H1 (cell line): ENCODE data around the gene LOXHD1. TPM values are rescaled to one million over a fixed set of nuclear protein-coding genes. Genes with fewer than 3 reads are reported as not detected.

Source experiments
- CHD7 ChIP-seq: fragments of 300-600 bp; sonication (generic); IDR thresholded peaks from 2 replicates; pipeline ENCODE4 v1.7.1; 2012; ENCODE audit warnings: low read length, moderate library complexity, mild to moderate bottlenecking, inconsistent platforms; ENCODE audit not compliant: insufficient replicate concordance
- EP300 ChIP-seq, 2 experiments: IDR thresholded peaks; 1 replicate in 1 of 2; 2 replicates in 1 of 2; pipeline ENCODE4 v1.6.1; 2011 to 2012; ENCODE audit warnings: low read depth in 2 of 2, low read length in 2 of 2, mild to moderate bottlenecking in 2 of 2, borderline replicate concordance in 1 of 2, inconsistent platforms in 1 of 2, moderate library complexity in 1 of 2
- POLR2A ChIP-seq, 2 experiments: IDR thresholded peaks; 1 replicate in 1 of 2; 2 replicates in 1 of 2; pipeline ENCODE4 v1.6.1; 2011; ENCODE audit warnings: low read depth in 2 of 2, low read length in 2 of 2, mild to moderate bottlenecking in 2 of 2; ENCODE audit errors: control extremely low read depth in 1 of 2
- POLR2AphosphoS5 ChIP-seq: IDR thresholded peaks from 2 replicates; pipeline ENCODE4 v1.6.1; 2011; ENCODE audit warnings: low read depth, low read length
- SAP30 ChIP-seq: fragments of 300-600 bp; sonication (generic); IDR thresholded peaks from 2 replicates; pipeline ENCODE4 v1.7.1; 2012; ENCODE audit warnings: low read length, moderate library complexity, mild to moderate bottlenecking, inconsistent platforms; ENCODE audit not compliant: insufficient read depth, insufficient replicate concordance
- SIN3A ChIP-seq, 2 experiments: IDR thresholded peaks in 1 of 2; conservative IDR thresholded peaks in 1 of 2; 2 replicates each; pipeline ENCODE4 v1.6.1; 2011 to 2012; ENCODE audit warnings: low read length in 2 of 2, improper control_type of control experiment in 1 of 2, low read depth in 1 of 2, mild to moderate bottlenecking in 1 of 2
- SP2 ChIP-seq: IDR thresholded peaks from 2 replicates; pipeline ENCODE4 v1.6.1; 2012; ENCODE audit warnings: mild to moderate bottlenecking, low read length, inconsistent platforms
- SUZ12 ChIP-seq: fragments of 200-600 bp; sonication (generic); IDR thresholded peaks from 2 replicates; pipeline ENCODE4 v1.6.1; 2012; ENCODE audit warnings: mild to moderate bottlenecking, inconsistent platforms, low read length, moderate library complexity, mixed read lengths
- TCF12 ChIP-seq: IDR thresholded peaks from 2 replicates; pipeline ENCODE4 v1.6.1; 2011; ENCODE audit warnings: low read depth, mild to moderate bottlenecking, low read length
- YY1 ChIP-seq: IDR thresholded peaks from 2 replicates; pipeline ENCODE4 v1.6.1; 2011; ENCODE audit warnings: low read depth, mild to moderate bottlenecking, low read length
- polyA plus RNA-seq, 7 experiments: library from polyadenylated mRNA; depleted of rRNA in 3 of 7; stranded (reverse) in 5 of 7; unstranded in 2 of 7; fragments of >200 nt in 5 of 7; fragments of 200-250 nt in 2 of 7; gene quantifications; 1 replicate in 5 of 7; 2 replicates in 1 of 7; 4 replicates in 1 of 7; pipeline versions ENCODE4 v1.2.1 to v1.2.3, GENCODE V29; 2011 to 2013; ENCODE audit warnings: missing spikeins in 2 of 7, mixed read lengths in 2 of 7
- total RNA-seq: library from RNA; stranded (reverse); fragmentation: NEBNext Ultra II Directional; extraction: Animal tissue kit (Norgen Biotek cat#: 25700); gene quantifications from 2 replicates; pipeline ENCODE4 v1.2.1, GENCODE V29; 2021

Gene LOXHD1
- total and polyA plus RNA-seq, 2 of the 8 experiments (the other 6 are each of a cell fraction or from before 2014, with no cell fraction given): 0.02 TPM; not detected in 1

- no peak for TF ChIP-seq CHD7
- no peak for TF ChIP-seq SUZ12
- TF ChIP-seq EP300 (IDR thresholded peaks at IDR 0.05; ENCODE audit: borderline replicate concordance in 1 of 2, low read depth in 2 of 2, low read length in 2 of 2): no peak
- no peak for TF ChIP-seq POLR2AphosphoS5
- TF ChIP-seq SAP30: no peak
- no peak for TF ChIP-seq YY1
- no peak for TF ChIP-seq TCF12
- no peak for TF ChIP-seq SP2
- no peak for TF ChIP-seq SIN3A (conservative IDR thresholded peaks at IDR 0.05 in 1 of 2, IDR thresholded peaks at IDR 0.05 in 1 of 2; ENCODE audit: low read depth in 1 of 2, low read length in 2 of 2)
- no peak for TF ChIP-seq POLR2A (IDR thresholded peaks at IDR 0.05; ENCODE audit: control extremely low read depth in 1 of 2, low read depth in 2 of 2, low read length in 2 of 2)
Measured at GRCh38 chr18:46657115-46657955, at the start of gene LOXHD1 (continued).
